HG03064 (cell line): ENCODE results near the gene C1QTNF12.

Experiments
- ATAC-seq: cut with Tn5 transposase; IDR thresholded peaks from one replicate; pipeline ENCODE4 v1.9.1; 2021; ENCODE audit warnings: low read depth; ENCODE audit not compliant: unreplicated experiment

The C1QTNF12 gene

GRCh38 chr1:1242461-1243265 is 3.9 kb downstream of the C1QTNF12 start:
- no peak for ATAC-seq

GRCh38 chr1:1241588-1242219 is 4.8 kb downstream of the C1QTNF12 start:
- no peak for ATAC-seq

GRCh38 chr1:1240822-1241587 is 5.5 kb downstream of the C1QTNF12 start:
- ATAC-seq: no peak

- ATAC-seq: no peak
Measured at GRCh38 chr1:1240348-1240732, 6.2 kb downstream of the C1QTNF12 start.

GRCh38 chr1:1239614-1240347 is 6.7 kb downstream of the C1QTNF12 start:
- ATAC-seq: no peak

GRCh38 chr1:1239227-1239613 is 7.3 kb downstream of the C1QTNF12 start:
- ATAC-seq: no peak

GRCh38 chr1:1238702-1239178 is 7.8 kb downstream of the C1QTNF12 start:
- no peak for ATAC-seq

- no peak for ATAC-seq
Measured at GRCh38 chr1:1237874-1238701, 8.4 kb downstream of the C1QTNF12 start.

- no peak for ATAC-seq
Measured at GRCh38 chr1:1236945-1237873, 9.3 kb downstream of the C1QTNF12 start.

GRCh38 chr1:1236176-1236763 is 10.3 kb downstream of the C1QTNF12 start:
- no peak for ATAC-seq

GRCh38 chr1:1235016-1235744 is 11.3 kb downstream of the C1QTNF12 start:
- ATAC-seq: no peak

- no peak for ATAC-seq
Measured at GRCh38 chr1:1234180-1234808, 12.2 kb downstream of the C1QTNF12 start.

GRCh38 chr1:1233567-1233892 is 13.0 kb downstream of the C1QTNF12 start:
- ATAC-seq: no peak

GRCh38 chr1:1232796-1233566 is 13.5 kb downstream of the C1QTNF12 start:
- no peak for ATAC-seq

GRCh38 chr1:1232208-1232795 is 14.2 kb downstream of the C1QTNF12 start, which contains the start of gene B3GALT6:
TSS of gene B3GALT6 (plus strand) at chr1:1232237. CDS start at chr1:1232279, 42 bp downstream.
- ATAC-seq: no peak
